Suprapubic skin (tissue), 4 donors: ENCODE data around the gene GABRD.

Experiments used
- CTCF ChIP-seq, 2 donors: fragments of 200-600 bp in 1 of 2; fragments of 450-650 bp in 1 of 2; sonication (generic) in 1 of 2; IDR thresholded peaks; one replicate each; pipeline ENCODE4 v1.5.1; 2016 to 2019; ENCODE audit warnings: antibody characterized with exemption in 2 of 2, mild to moderate bottlenecking in 1 of 2, moderate library complexity in 1 of 2
- EP300 ChIP-seq: sonication (generic); formaldehyde crosslinking; IDR thresholded peaks from one replicate; pipeline ENCODE4 v1.6.1; 2017; ENCODE audit warnings: antibody characterized with exemption
- POLR2AphosphoS5 ChIP-seq, 3 donors: sonication (generic); formaldehyde crosslinking; IDR thresholded peaks; one replicate each; pipeline ENCODE4 v1.6.1; 2017; ENCODE audit warnings: antibody characterized with exemption in 3 of 3

GRCh38 chr1:2038229-2038628, 19.1 kb downstream of the GABRD start:
- TF ChIP-seq POLR2AphosphoS5 (IDR thresholded peaks at IDR 0.05): no peak
- no peak for TF ChIP-seq CTCF (IDR thresholded peaks at IDR 0.05)
- TF ChIP-seq EP300: no peak
